Measurements from ENCODE around the gene DRD2. TPM values are rescaled to one million over a fixed set of nuclear protein-coding genes. Genes with fewer than 3 reads are reported as not detected.

Gene DRD2
- total and polyA plus RNA-seq, 2 donors (not counting 3 experiments of a cell fraction or from before 2014, with no cell fraction given), result not detected

DNA sequence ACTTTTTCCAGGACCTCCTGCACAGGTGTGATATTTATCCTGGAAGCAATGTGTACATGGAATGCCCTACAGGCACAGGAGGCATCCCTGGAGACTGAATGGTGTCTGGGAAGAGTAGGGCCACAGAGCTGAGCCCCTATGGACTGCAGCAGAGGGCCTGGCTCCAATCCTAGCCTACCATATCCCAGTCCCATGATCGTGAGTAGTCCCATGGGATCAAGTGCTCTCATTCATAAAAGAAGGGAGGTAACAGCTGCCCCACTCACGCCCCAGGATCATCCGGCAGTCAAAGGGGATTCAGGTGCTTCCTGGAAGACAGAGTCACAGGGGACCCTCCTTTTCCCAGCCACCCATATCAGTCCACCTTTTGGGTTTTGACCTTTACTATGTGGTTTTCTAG is 63.7 kb downstream of the DRD2 start:
- intact Hi-C loops (cut with micrococcal nuclease), result no loop called here

DNA sequence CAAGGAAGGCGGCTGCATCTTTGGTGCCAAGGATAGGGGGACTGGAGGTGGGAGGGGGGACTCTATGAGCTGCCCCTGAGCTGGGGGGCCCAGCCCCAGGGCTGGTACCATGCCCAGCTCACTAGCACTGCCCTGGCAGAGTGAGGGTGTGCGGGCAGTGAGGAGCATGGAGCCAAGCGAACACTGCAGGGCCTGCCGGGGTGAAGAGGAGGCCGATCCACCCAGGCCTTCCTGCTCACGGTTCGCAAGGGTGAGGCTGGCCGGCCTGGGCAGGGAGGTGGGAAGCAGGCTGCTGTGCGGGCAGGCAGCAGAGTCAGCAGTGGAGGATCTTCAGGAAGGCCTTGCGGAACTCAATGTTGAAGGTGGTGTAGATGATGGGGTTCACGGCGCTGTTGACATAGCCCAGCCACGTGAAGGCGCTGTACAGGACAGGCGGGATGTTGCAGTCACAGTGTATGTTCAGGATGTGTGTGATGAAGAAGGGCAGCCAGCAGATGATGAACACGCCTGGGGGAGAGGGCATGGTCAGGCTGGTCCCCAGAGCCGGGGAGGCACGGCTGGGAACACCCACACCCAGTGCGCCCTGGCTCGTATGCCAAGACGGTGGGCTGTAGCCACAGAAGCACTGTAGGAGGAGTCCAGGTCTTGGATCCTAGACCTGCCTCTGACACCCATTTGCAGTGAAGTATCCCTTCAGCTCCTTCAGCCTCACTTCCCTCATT is 64.6 kb downstream of the DRD2 start:
- intact Hi-C loops (cut with micrococcal nuclease) (no loop called here), dilution Hi-C loops (cut with MboI; ENCODE audit: extremely low pct_ligation_motif_present, low sequenced_read_pairs) (no loop called here)
- Histone ChIP-seq H3K27me3 (ENCODE audit: control insufficient read depth in 2 of 2, insufficient read depth in 2 of 2, low read length in 2 of 2) (no peaks in the 10 kb centered on the region), H3K9me1 (replicated peaks; ENCODE audit: control insufficient read depth, extremely low read depth, insufficient read depth, low read length) (no peaks in the 10 kb centered on the region), H3K9ac (replicated peaks; ENCODE audit: extremely low read depth, insufficient read depth, low read length) (no peak overlapping the region), H2AFZ (ENCODE audit: low read depth, low read length) (no peak overlapping the region), H3K79me2 (ENCODE audit: control insufficient read depth, insufficient read depth, low read length) (no peaks in the 10 kb centered on the region), H3K27ac (ENCODE audit: insufficient read depth, low read depth, low read length) (no peak overlapping the region), H3K36me3 (ENCODE audit: control insufficient read depth in 2 of 2, extremely low read depth in 1 of 2, insufficient read depth in 2 of 2, low read length in 2 of 2) (no peaks in the 10 kb centered on the region), H3K9me3 (replicated peaks; ENCODE audit: control insufficient read depth, insufficient read depth, low read length) (no peaks in the 10 kb centered on the region), H4K20me1 (replicated peaks; ENCODE audit: control insufficient read depth, extremely low read depth, insufficient read depth, low read length) (no peaks in the 10 kb centered on the region), H3K4me1 (ENCODE audit: control insufficient read depth, extremely low read depth, insufficient read depth, low read length) (no peaks in the 10 kb centered on the region), H3K4me3 (replicated peaks in 1 of 3; ENCODE audit: insufficient read depth in 1 of 3, low read depth in 1 of 3, low read length in 3 of 3) (no peak overlapping the region), H3K4me2 (ENCODE audit: insufficient read depth, low read length) (no peak overlapping the region)
- DNase-seq (ENCODE audit: low read depth, low spot score), result no peak
- no TSS peak for BruUV-seq (replicated peaks)
- FAIRE-seq, result no peak
- ChIA-PET CTCF (no interaction called here), POLR2A (no interaction called here)
- TF ChIP-seq FOS (IDR thresholded peaks at IDR 0.05; ENCODE audit: borderline replicate concordance, insufficient read depth, low read length), result no peak
- no peak for TF ChIP-seq JUN (IDR thresholded peaks at IDR 0.05; ENCODE audit: borderline replicate concordance, insufficient read depth, insufficient read length, low read depth)
- no peak for TF ChIP-seq GATA2 (IDR thresholded peaks at IDR 0.05; ENCODE audit: insufficient read depth, insufficient read length, low read depth, low read length)
- no peak for TF ChIP-seq POLR2A (IDR thresholded peaks at IDR 0.05; ENCODE audit: low read depth, low read length)
- TF ChIP-seq EZH2 (IDR thresholded peaks at IDR 0.05; ENCODE audit: borderline replicate concordance, low read depth, low read length, severe bottlenecking), result no peak
- TF ChIP-seq MYC (IDR thresholded peaks at IDR 0.05; ENCODE audit: low read depth, low read length), result no peak
- TF ChIP-seq POLR2AphosphoS5 (IDR thresholded peaks at IDR 0.05; ENCODE audit: insufficient read depth, low read depth, low read length), result no peak
- TF ChIP-seq, protein P1, sequence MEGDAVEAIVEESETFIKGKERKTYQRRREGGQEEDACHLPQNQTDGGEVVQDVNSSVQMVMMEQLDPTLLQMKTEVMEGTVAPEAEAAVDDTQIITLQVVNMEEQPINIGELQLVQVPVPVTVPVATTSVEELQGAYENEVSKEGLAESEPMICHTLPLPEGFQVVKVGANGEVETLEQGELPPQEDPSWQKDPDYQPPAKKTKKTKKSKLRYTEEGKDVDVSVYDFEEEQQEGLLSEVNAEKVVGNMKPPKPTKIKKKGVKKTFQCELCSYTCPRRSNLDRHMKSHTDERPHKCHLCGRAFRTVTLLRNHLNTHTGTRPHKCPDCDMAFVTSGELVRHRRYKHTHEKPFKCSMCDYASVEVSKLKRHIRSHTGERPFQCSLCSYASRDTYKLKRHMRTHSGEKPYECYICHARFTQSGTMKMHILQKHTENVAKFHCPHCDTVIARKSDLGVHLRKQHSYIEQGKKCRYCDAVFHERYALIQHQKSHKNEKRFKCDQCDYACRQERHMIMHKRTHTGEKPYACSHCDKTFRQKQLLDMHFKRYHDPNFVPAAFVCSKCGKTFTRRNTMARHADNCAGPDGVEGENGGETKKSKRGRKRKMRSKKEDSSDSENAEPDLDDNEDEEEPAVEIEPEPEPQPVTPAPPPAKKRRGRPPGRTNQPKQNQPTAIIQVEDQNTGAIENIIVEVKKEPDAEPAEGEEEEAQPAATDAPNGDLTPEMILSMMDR (IDR thresholded peaks at IDR 0.05; ENCODE audit: extremely low read depth in 1 of 2, insufficient read depth in 1 of 2, low read depth in 1 of 2, low read length in 2 of 2), result no peak
- TF ChIP-seq, protein P2, sequence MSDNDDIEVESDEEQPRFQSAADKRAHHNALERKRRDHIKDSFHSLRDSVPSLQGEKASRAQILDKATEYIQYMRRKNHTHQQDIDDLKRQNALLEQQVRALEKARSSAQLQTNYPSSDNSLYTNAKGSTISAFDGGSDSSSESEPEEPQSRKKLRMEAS (IDR thresholded peaks at IDR 0.05; ENCODE audit: insufficient read depth, insufficient read length), result no peak

More for the DNA sequence above, 63.7 kb downstream of the DRD2 start:
- POLR2A ChIA-PET, result no interaction called here
- Histone ChIP-seq H3K9ac (replicated peaks; ENCODE audit: extremely low read depth, insufficient read depth, low read length) (no peak overlapping the region), H3K79me2 (ENCODE audit: control insufficient read depth, insufficient read depth, low read length) (no peaks in the 10 kb centered on the region), H3K4me3 (replicated peaks in 1 of 3; ENCODE audit: insufficient read depth in 1 of 3, low read depth in 1 of 3, low read length in 3 of 3) (no peak overlapping the region), H3K27me3 (ENCODE audit: control insufficient read depth in 2 of 2, insufficient read depth in 2 of 2, low read length in 2 of 2) (no peaks in the 10 kb centered on the region), H3K4me2 (ENCODE audit: insufficient read depth, low read length) (no peak overlapping the region), H3K36me3 (ENCODE audit: control insufficient read depth in 2 of 2, extremely low read depth in 1 of 2, insufficient read depth in 2 of 2, low read length in 2 of 2) (no peaks in the 10 kb centered on the region), H4K20me1 (replicated peaks; ENCODE audit: control insufficient read depth, extremely low read depth, insufficient read depth, low read length) (no peaks in the 10 kb centered on the region), H2AFZ (ENCODE audit: low read depth, low read length) (no peak overlapping the region), H3K4me1 (ENCODE audit: control insufficient read depth, extremely low read depth, insufficient read depth, low read length) (no peaks in the 10 kb centered on the region), H3K9me3 (replicated peaks; ENCODE audit: control insufficient read depth, insufficient read depth, low read length) (no peaks in the 10 kb centered on the region), H3K27ac (ENCODE audit: insufficient read depth, low read depth, low read length) (no peak overlapping the region), H3K9me1 (replicated peaks; ENCODE audit: control insufficient read depth, extremely low read depth, insufficient read depth, low read length) (no peaks in the 10 kb centered on the region)
- CTCF ChIA-PET, result no interaction called here
- TF ChIP-seq, protein P2 (IDR thresholded peaks at IDR 0.05; ENCODE audit: insufficient read depth, insufficient read length), result no peak
- TF ChIP-seq EZH2 (IDR thresholded peaks at IDR 0.05; ENCODE audit: borderline replicate concordance, low read depth, low read length, severe bottlenecking), result no peak
- no peak for DNase-seq (ENCODE audit: low read depth, low spot score)
- FAIRE-seq, result no peak
- BruUV-seq (replicated peaks), result no TSS peak
- dilution Hi-C loops (cut with MboI; ENCODE audit: extremely low pct_ligation_motif_present, low sequenced_read_pairs), result no loop called here

Measured in endothelial cell of umbilical vein (primary cell).